Thyroid gland (tissue), 4 donors: ENCODE results near the gene TJAP1. TPM values are rescaled to one million over a fixed set of nuclear protein-coding genes. Genes with fewer than 3 reads are reported as not detected.

Experiments
- DNase-seq, 2 donors: peaks; one replicate each; pipeline ENCODE4 v3.0.0-alpha.2; 2019
- H3K27ac ChIP-seq, 3 donors: fragments of 200-600 bp; sonication (generic); 1 replicate in 2 of 3; 2 replicates in 1 of 3; pipeline ENCODE4 v1.5.1; 2016 to 2019; ENCODE audit warnings: mild to moderate bottlenecking in 1 of 3, moderate library complexity in 1 of 3
- H3K27me3 ChIP-seq: fragments of 200-600 bp; sonication (generic); one replicate; pipeline ENCODE4 v1.5.1; 2019
- H3K36me3 ChIP-seq, 2 donors: fragments of 200-600 bp; sonication (generic); one replicate each; pipeline ENCODE4 v1.5.1; 2016 to 2019
- H3K4me1 ChIP-seq, 2 donors: fragments of 200-600 bp; sonication (generic); one replicate each; pipeline ENCODE4 v1.5.1; 2017 to 2019
- H3K4me3 ChIP-seq, 3 donors: fragments of 200-600 bp; sonication (generic); replicated peaks in 1 of 3; 1 replicate in 2 of 3; 2 replicates in 1 of 3; pipeline ENCODE4 v1.5.1; 2016; ENCODE audit warnings: mild to moderate bottlenecking in 1 of 3
- H3K9me3 ChIP-seq: fragments of 200-600 bp; sonication (generic); one replicate; pipeline ENCODE4 v1.5.1; 2017
- POLR2A ChIP-seq, 2 donors: fragments of 450-650 bp; IDR thresholded peaks; one replicate each; pipeline ENCODE4 v1.6.1; 2017; ENCODE audit warnings: antibody characterized with exemption in 2 of 2, mild to moderate bottlenecking in 2 of 2, moderate library complexity in 1 of 2
- WGBS, 2 donors: methylation state at CpG; one replicate each; pipeline ENCODE4 v1.1.5; 2017; 5-methylcytosine and 5-hydroxymethylcytosine counted together
- intact Hi-C: fragments of 100-400 bp; cut with DNase I; formaldehyde crosslinking; loops from one replicate; pipeline ENCODE4 v1.15.1; 2023
- total RNA-seq, 4 donors: library from RNA; depleted of rRNA; stranded (reverse); fragments of >200 nt; gene quantifications; one replicate each; pipeline ENCODE4 v1.2.3, GENCODE V29; 2016
- TF ChIP-seq, protein P1 (sequence below), 6 experiments: fragments of 200-600 bp in 3 of 6; fragments of 450-650 bp in 3 of 6; sonication (generic) in 3 of 6; IDR thresholded peaks; one replicate each; pipeline ENCODE4 v1.5.1; 2016 to 2019; ENCODE audit warnings: antibody characterized with exemption in 6 of 6, mild to moderate bottlenecking in 2 of 6, inconsistent platforms in 1 of 6, moderate library complexity in 1 of 6

Gene TJAP1
- total RNA-seq, 4 donors from 2014 or later: 23.2 to 42.4 (median 34.4) TPM

DNA sequence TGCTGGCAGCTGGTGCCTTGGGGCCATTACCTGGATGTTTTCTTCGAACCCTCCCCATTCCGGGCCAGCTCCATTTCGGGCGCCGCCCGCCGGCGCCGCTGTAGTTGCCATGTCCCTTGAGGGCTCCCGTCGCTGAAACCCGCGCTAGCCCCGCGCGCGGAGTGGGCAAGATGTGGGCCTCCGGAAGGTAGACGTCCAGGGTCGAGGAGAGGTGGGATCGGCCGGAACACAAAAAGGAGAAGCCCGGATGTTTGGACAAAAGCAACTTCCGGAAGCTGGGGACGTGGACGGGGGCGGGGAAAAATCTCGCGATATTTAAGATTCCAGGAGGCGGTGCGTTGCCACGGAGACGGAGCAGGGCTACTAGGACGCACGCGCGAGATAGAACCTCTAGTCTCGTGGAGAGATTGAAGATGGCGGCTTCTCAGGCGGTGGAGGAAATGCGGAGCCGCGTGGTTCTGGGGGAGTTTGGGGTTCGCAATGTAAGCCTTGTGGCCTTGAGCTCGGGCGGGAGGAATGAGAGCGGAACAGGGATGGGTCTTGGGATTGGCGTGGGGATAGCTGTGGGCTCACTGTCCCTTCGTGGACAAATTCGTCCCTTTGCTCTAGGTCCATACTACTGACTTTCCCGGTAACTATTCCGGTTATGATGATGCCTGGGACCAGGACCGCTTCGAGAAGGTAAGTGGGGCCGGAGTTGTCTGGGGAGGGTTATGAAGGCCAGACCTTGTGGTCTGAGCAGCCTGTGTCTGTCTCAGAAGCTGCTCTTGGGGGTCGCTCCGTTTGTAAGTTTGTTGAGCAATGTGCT, 39.5 kb downstream of the TJAP1 start, which contains the start of the genes POLR1C and YIPF3:
TSS of gene POLR1C (plus strand) at position 393 of the 808 bp plus-strand sequence. CDS start at position 414, 21 bp downstream.
TSS of gene YIPF3 (minus strand) at position 230 of the 808 bp plus-strand sequence. CDS start at position 111, 119 bp downstream.
- H3K4me1 ChIP-seq: peaks cover 33 to 41% of the 10 kb centered on the region in 2 donors
- WGBS, 2 donors: 0% methylated on average over 50 to 56 of the region's 57 CpGs

GRCh38 chr6:43517505-43518357, 40.4 kb downstream of the TJAP1 start:
- H3K27ac ChIP-seq: peak overlapping the region in 2 of 3 donors; percentile 58 to 87
- no peak for DNase-seq
- peaks cover 38 to 49% of the 10 kb centered on the region in 2 donors for H3K4me1 ChIP-seq
- intact Hi-C loops: no loop called here
- no peaks in the 10 kb centered on the region for H3K27me3 ChIP-seq
- TF ChIP-seq, protein P1, sequence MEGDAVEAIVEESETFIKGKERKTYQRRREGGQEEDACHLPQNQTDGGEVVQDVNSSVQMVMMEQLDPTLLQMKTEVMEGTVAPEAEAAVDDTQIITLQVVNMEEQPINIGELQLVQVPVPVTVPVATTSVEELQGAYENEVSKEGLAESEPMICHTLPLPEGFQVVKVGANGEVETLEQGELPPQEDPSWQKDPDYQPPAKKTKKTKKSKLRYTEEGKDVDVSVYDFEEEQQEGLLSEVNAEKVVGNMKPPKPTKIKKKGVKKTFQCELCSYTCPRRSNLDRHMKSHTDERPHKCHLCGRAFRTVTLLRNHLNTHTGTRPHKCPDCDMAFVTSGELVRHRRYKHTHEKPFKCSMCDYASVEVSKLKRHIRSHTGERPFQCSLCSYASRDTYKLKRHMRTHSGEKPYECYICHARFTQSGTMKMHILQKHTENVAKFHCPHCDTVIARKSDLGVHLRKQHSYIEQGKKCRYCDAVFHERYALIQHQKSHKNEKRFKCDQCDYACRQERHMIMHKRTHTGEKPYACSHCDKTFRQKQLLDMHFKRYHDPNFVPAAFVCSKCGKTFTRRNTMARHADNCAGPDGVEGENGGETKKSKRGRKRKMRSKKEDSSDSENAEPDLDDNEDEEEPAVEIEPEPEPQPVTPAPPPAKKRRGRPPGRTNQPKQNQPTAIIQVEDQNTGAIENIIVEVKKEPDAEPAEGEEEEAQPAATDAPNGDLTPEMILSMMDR (IDR thresholded peaks at IDR 0.05): no peak
- TF ChIP-seq POLR2A (IDR thresholded peaks at IDR 0.05): no peak
- H3K36me3 ChIP-seq: peaks cover 45 to 55% of the 10 kb centered on the region in 2 donors
- H3K9me3 ChIP-seq: no peaks in the 10 kb centered on the region
- H3K4me3 ChIP-seq: peak overlapping the region; percentile 66 to 95 (median 90)
- WGBS, 2 donors: 3% methylated on average over 10 of the region's 10 CpGs

More for the DNA sequence above, 39.5 kb downstream of the TJAP1 start, which contains the start of the genes POLR1C and YIPF3:
- peaks cover 50 to 58% of the 10 kb centered on the region in 2 donors for H3K36me3 ChIP-seq
- peak in 1 of 2 donors; percentile 77 for TF ChIP-seq POLR2A (IDR thresholded peaks at IDR 0.05)
- TF ChIP-seq, protein P1 (IDR thresholded peaks at IDR 0.05): no peak
- peak within 1 kb of the TSS; percentile 66 to 95 (median 90) for H3K4me3 ChIP-seq
- H3K9me3 ChIP-seq: no peaks in the 10 kb centered on the region
- H3K27ac ChIP-seq: peak within 1 kb of the TSS; percentile 66 to 87 (median 77)
- intact Hi-C loops: no loop called here
- H3K27me3 ChIP-seq: no peaks in the 10 kb centered on the region
- peak; percentile 98 to 99 for DNase-seq

DNA sequence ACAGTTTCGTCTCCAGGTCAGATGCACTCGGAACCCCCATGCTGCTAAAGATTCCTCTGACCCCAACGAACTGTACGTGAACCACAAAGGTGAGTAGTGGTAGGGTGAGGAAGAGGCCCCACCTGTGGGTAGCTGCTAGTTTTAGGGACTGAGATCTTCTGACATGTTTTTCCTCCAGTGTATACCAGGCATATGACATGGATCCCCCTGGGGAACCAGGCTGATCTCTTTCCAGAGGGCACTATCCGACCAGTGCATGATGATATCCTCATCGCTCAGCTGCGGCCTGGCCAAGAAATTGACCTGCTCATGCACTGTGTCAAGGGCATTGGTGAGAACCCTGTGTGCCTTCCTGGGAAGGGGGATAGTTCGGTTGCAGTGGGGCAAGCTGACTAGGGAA, 42.7 kb downstream of the TJAP1 start:
- no peak overlapping the region for H3K4me3 ChIP-seq
- WGBS, 2 donors: 94 to 96% methylated on average over 8 of the region's 8 CpGs
- no peak overlapping the region for H3K27ac ChIP-seq
- no peaks in the 10 kb centered on the region for H3K27me3 ChIP-seq
- DNase-seq: no peak
- intact Hi-C loops: loop anchor here (5.0 kb wide), 1 partner anchor 52 kb away; no protein-coding TSS in a partner anchor
- TF ChIP-seq, protein P1 (IDR thresholded peaks at IDR 0.05): no peak
- no peak for TF ChIP-seq POLR2A (IDR thresholded peaks at IDR 0.05)
- peaks cover 49 to 56% of the 10 kb centered on the region in 2 donors for H3K36me3 ChIP-seq
- peaks cover 38 to 50% of the 10 kb centered on the region in 2 donors for H3K4me1 ChIP-seq
- no peaks in the 10 kb centered on the region for H3K9me3 ChIP-seq

GRCh38 chr6:43521836-43522235, 44.5 kb downstream of the TJAP1 start:
- Histone ChIP-seq H3K9me3 (no peaks in the 10 kb centered on the region), H3K4me3 (no peak overlapping the region), H3K27ac (peak overlapping the region; percentile 30 to 68 (median 49)), H3K36me3 (peaks cover 51 to 62% of the 10 kb centered on the region in 2 donors), H3K4me1 (peaks cover 25 to 40% of the 10 kb centered on the region in 2 donors), H3K27me3 (no peaks in the 10 kb centered on the region)
- intact Hi-C loops: loop anchor here (5.0 kb wide), 1 partner anchor 50 kb away; no protein-coding TSS in a partner anchor
- DNase-seq: peak; percentile 78 to 79
- TF ChIP-seq, protein P1 (IDR thresholded peaks at IDR 0.05): no peak
- no peak for TF ChIP-seq POLR2A (IDR thresholded peaks at IDR 0.05)
- 19 to 25% methylated on average over 2 of the region's 2 CpGs for WGBS, 2 donors
